NCI-H345 treated with DMSO at 0.1 percent for 48 hours (cell line): Measurements from ENCODE around the gene TBX6.

Source experiments
- DNase-seq: peaks from one replicate; lab custom pipeline; 2025; ENCODE audit not compliant: unreplicated experiment; lab: John Stamatoyannopoulos, UW

TBX6 gene

DNA sequence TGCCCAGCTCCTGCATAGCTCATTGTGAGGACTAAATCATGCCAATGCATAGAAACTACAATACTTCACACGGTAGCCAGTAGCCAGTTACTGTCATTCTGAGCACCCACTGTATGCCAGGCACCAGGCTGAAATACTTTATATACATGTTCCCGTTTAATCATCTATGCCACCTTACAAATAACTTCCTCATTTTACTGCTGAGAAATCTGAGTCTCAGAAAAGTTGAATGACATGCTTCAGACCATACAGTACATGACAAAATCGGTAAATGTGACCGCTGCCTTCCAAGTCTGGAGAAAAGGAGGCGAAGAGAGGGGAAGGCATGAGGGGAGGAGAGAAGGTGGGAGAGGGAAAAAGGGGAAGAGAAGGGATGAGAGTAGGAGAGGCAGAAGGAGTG lies 51.5 kb downstream of the TBX6 start:
- no peak for DNase-seq
